RWPE2 (cell line): Measurements from ENCODE around the gene EFNA5.

Source experiments
- ATAC-seq: fragments of 200-7000 bp; cut with Tn5 transposase; 3 replicates; pipeline ENCODE4 v1.9.1; 2021; ENCODE audit warnings: low read depth
- DNase-seq: peaks from one replicate; pipeline ENCODE4 v3.0.0-alpha.2; 2020; ENCODE audit warnings: low spot score
- H3K27ac ChIP-seq: fragments of 450-650 bp; 2 replicates; pipeline ENCODE4 v1.5.1; 2017; ENCODE audit warnings: mild to moderate bottlenecking; ENCODE audit not compliant: poor library complexity, severe bottlenecking
- H3K27me3 ChIP-seq: fragments of 250-450 bp; sonication (Bioruptor Pico); 2 replicates; pipeline ENCODE4 v1.5.1; 2021; ENCODE audit warnings: mild to moderate bottlenecking, moderate library complexity; ENCODE audit not compliant: insufficient read depth, poor library complexity, severe bottlenecking
- H3K36me3 ChIP-seq: fragments of 250-450 bp; sonication (Bioruptor Pico); 2 replicates; pipeline ENCODE4 v1.5.1; 2020; ENCODE audit warnings: low read depth, mild to moderate bottlenecking, moderate library complexity
- H3K4me1 ChIP-seq: fragments of 250-450 bp; sonication (Bioruptor Pico); 2 replicates; pipeline ENCODE4 v1.5.1; 2021; ENCODE audit warnings: mild to moderate bottlenecking, moderate library complexity; ENCODE audit not compliant: insufficient read depth, poor library complexity, severe bottlenecking
- H3K4me3 ChIP-seq: fragments of 250-450 bp; sonication (Bioruptor Pico); 2 replicates; pipeline ENCODE4 v1.5.1; 2021; ENCODE audit warnings: mild to moderate bottlenecking, moderate library complexity; ENCODE audit not compliant: severe bottlenecking
- H3K9me3 ChIP-seq: fragments of 250-450 bp; sonication (Bioruptor Pico); 2 replicates; pipeline ENCODE4 v1.5.1; 2021; ENCODE audit warnings: mild to moderate bottlenecking, moderate library complexity; ENCODE audit not compliant: severe bottlenecking
- TF ChIP-seq, protein P1 (sequence below): fragments of 450-650 bp; IDR thresholded peaks from one replicate; pipeline ENCODE4 v1.5.1; 2017; ENCODE audit warnings: mild to moderate bottlenecking, moderate library complexity; ENCODE audit not compliant: poor library complexity, severe bottlenecking

Gene EFNA5

DNA sequence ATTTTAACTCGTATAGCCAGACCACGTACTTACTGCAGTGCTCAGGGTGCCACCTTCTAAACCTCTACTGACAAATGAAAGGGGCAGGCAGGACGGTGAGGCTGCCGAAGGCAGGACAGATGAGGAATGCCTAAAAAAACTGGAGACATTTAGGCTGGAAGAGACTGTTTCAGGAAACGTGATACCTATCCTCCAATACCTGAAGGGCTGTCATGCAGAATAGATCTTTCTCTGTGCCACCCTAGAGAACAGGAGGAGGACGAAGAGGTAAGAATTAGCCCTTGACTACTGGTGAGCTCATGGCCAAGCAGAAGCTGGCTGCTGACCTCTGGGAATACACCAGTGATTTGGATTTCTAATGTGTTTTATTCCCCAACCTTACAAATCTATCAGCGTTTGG, 139.4 kb downstream of the EFNA5 start:
- ATAC-seq (no peak), DNase-seq (no peak)
- Histone ChIP-seq H3K36me3 (no peaks in the 10 kb centered on the region), H3K4me1 (peaks cover 10% of the 10 kb centered on the region), H3K9me3 (no peaks in the 10 kb centered on the region), H3K4me3 (no peak overlapping the region), H3K27me3 (no peaks in the 10 kb centered on the region), H3K27ac (no peak overlapping the region)
- TF ChIP-seq, protein P1, sequence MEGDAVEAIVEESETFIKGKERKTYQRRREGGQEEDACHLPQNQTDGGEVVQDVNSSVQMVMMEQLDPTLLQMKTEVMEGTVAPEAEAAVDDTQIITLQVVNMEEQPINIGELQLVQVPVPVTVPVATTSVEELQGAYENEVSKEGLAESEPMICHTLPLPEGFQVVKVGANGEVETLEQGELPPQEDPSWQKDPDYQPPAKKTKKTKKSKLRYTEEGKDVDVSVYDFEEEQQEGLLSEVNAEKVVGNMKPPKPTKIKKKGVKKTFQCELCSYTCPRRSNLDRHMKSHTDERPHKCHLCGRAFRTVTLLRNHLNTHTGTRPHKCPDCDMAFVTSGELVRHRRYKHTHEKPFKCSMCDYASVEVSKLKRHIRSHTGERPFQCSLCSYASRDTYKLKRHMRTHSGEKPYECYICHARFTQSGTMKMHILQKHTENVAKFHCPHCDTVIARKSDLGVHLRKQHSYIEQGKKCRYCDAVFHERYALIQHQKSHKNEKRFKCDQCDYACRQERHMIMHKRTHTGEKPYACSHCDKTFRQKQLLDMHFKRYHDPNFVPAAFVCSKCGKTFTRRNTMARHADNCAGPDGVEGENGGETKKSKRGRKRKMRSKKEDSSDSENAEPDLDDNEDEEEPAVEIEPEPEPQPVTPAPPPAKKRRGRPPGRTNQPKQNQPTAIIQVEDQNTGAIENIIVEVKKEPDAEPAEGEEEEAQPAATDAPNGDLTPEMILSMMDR = no peak

DNA sequence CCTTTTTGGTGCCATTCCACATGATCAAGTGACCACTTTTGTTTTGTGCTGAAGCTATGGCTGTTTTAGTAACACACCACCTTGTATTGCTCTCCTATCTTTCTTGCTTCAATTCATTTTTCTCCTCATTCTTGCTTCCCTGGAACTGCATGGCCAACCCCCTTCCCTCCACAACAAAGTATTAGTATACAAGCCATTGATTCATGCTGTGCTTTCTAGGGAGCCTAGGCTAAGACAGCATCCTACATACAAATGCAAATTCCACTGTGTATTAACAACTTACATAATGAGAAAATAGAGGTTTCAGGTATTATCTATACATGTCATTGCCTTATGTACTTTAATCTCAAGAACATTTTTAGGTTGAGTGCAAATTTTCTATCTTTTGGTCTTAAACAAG, 141.1 kb downstream of the EFNA5 start:
- DNase-seq = no peak
- TF ChIP-seq, protein P1 = no peak
- no peaks in the 10 kb centered on the region for H3K9me3 ChIP-seq
- peaks cover 14% of the 10 kb centered on the region for H3K4me1 ChIP-seq
- no peaks in the 10 kb centered on the region for H3K36me3 ChIP-seq
- no peak overlapping the region for H3K4me3 ChIP-seq
- H3K27ac ChIP-seq = no peak overlapping the region
- no peak for ATAC-seq
- H3K27me3 ChIP-seq = no peaks in the 10 kb centered on the region

DNA sequence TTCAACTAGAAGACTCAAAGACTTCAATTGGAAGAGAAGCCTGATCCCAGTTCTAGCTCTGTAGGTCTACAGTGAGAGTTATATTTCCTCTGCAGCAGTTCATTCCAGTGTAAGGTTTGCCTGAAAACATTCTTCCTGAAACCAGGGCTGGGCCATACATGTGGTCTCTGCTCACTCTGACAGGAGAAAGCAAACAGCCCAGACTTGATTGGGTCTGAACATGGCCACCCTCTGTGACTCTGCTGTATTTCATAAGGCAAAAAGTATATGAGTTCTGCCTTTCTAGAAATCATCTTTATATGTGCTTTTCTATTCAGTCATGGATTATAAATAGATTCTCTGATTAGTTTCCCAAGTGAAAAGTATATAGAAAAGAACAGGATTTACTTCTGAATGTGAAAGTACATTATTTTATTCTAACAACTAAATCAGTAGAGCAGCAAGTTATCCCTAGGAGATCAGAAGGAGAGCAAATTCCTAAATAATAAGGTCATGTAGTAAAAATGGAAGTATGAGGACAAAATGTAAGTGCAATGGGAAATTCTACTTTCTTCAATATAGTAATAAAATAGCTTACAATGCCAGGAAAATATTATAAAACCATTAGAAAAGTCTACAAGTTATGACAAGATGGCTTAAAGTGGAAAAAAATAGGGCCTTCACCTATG, 144.3 kb downstream of the EFNA5 start:
- Histone ChIP-seq H3K4me3 (no peak overlapping the region), H3K9me3 (no peaks in the 10 kb centered on the region), H3K27me3 (no peaks in the 10 kb centered on the region), H3K36me3 (no peaks in the 10 kb centered on the region), H3K4me1 (peaks cover 25% of the 10 kb centered on the region), H3K27ac (no peak overlapping the region)
- ATAC-seq (no peak), DNase-seq (no peak)
- TF ChIP-seq, protein P1 = no peak

DNA sequence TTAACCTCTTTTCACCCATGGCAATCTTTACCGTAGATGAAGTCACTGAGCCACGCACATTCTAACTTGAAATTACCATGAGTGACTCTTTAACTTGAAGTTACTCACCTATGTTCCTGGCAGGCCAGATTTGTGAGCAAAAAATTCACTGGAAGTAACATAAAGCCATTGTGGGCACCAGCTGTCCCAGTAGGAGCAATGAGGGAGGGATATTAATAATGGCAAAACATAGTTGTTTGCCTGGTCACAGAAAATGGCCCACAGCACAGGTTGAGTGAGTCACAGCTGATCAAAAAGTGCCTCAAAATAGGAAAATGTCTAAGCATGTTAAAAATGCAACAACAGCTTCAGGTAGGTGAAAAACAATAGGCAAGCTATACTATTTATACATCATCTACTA, 146.6 kb downstream of the EFNA5 start:
- Histone ChIP-seq H3K4me3 (no peak overlapping the region), H3K9me3 (no peaks in the 10 kb centered on the region), H3K4me1 (peaks cover 39% of the 10 kb centered on the region), H3K27me3 (no peaks in the 10 kb centered on the region), H3K27ac (peak overlapping the region; percentile 7), H3K36me3 (no peaks in the 10 kb centered on the region)
- TF ChIP-seq, protein P1 = no peak
- DNase-seq (no peak), ATAC-seq (peak; percentile 67)

DNA sequence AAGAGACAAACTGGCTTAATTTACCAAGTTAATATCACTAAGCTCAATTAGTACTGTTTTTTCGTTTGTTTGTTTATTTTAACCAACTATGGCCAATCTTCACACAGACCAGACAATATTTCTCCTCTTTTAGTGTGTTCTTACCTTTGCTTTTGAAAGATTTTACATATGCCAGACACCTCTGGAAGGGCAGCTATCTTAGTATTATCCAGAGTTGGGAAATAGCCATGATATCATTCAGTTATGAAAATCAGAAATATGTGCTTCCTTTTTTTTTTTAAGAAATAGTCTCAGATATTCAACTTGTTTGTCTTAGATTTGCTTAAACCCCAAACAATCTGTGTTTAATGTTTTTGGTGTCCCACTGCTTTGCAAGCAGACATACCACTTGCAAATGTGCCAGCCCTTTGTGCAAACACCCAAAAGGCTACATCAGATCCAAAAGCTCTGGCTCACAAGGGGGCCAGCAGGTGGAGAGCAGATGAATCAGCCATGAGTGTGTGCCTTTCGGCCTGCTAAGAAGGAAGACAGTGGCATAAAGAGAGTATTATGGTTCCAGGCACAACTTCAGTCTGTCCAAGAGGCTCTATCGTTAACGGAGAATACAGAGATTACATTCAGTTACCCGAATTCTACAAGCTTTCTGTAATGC, 147.6 kb downstream of the EFNA5 start:
- TF ChIP-seq, protein P1 = no peak
- Histone ChIP-seq H3K4me3 (no peak overlapping the region), H3K4me1 (peaks cover 39% of the 10 kb centered on the region), H3K27me3 (no peaks in the 10 kb centered on the region), H3K9me3 (no peaks in the 10 kb centered on the region), H3K27ac (no peak overlapping the region), H3K36me3 (no peaks in the 10 kb centered on the region)
- DNase-seq (no peak), ATAC-seq (no peak)
